Fibroblast of pulmonary artery (primary cell): ENCODE results near the gene SETD9.

Experiments used
- DNase-seq: peaks from one replicate; pipeline ENCODE4 v3.0.0-alpha.2; 2010; ENCODE audit warnings: low read depth
- H3K4me3 ChIP-seq: replicated peaks from 2 replicates; pipeline ENCODE4 v1.5.1; 2011; ENCODE audit warnings: low read depth, mild to moderate bottlenecking, control low read depth, low read length, moderate library complexity
- CTCF ChIP-seq: IDR thresholded peaks from 2 replicates; pipeline ENCODE4 v1.5.1; 2011; ENCODE audit warnings: mild to moderate bottlenecking, control low read depth, low read length, inconsistent platforms; ENCODE audit errors: missing control alignments

The SETD9 gene

GRCh38 chr5:56881571-56881970 lies 27.8 kb upstream of the SETD9 start:
- DNase-seq = no peak
- no peak for TF ChIP-seq CTCF
- no peak overlapping the region for H3K4me3 ChIP-seq

- no peak for DNase-seq
- H3K4me3 ChIP-seq = no peak overlapping the region
- no peak for TF ChIP-seq CTCF
Measured at GRCh38 chr5:56893251-56893951, 16.0 kb upstream of the SETD9 start.

GRCh38 chr5:56896763-56897162 lies 12.6 kb upstream of the SETD9 start:
- TF ChIP-seq CTCF = no peak
- no peak for DNase-seq

GRCh38 chr5:56898213-56898612 lies 11.2 kb upstream of the SETD9 start:
- DNase-seq = no peak
- no peak overlapping the region for H3K4me3 ChIP-seq
- TF ChIP-seq CTCF = no peak

More at GRCh38 chr5:56896763-56897162, 12.6 kb upstream of the SETD9 start:
- no peak overlapping the region for H3K4me3 ChIP-seq

- peak; percentile 48 for DNase-seq
- no peak overlapping the region for H3K4me3 ChIP-seq
- TF ChIP-seq CTCF = no peak
Measured at GRCh38 chr5:56900395-56900794, 9.0 kb upstream of the SETD9 start.

GRCh38 chr5:56900858-56901578 lies 8.4 kb upstream of the SETD9 start:
- no peak overlapping the region for H3K4me3 ChIP-seq
- TF ChIP-seq CTCF = peak; percentile 70
- DNase-seq = peak; percentile 62
